A549 (cell line): ENCODE measurements around the gene TEX264.

Source experiments
- POLR2A ChIP-seq: IDR thresholded peaks from 2 replicates; pipeline ENCODE4 v1.6.1; 2012; ENCODE audit warnings: mild to moderate bottlenecking, low read length
- RFX5 ChIP-seq: fragments of 450-650 bp; IDR thresholded peaks from 2 replicates; pipeline ENCODE4 v1.7.1; 2014; ENCODE audit warnings: antibody characterized with exemption, mild to moderate bottlenecking, moderate library complexity
- TF ChIP-seq, protein P1 (sequence below): fragments of >200 bp; sonication (Bioruptor Twin); formaldehyde crosslinking; IDR thresholded peaks from 3 replicates; pipeline ENCODE4 v1.5.1; 2016
- TF ChIP-seq, protein P2 (sequence below): fragments of 250-450 bp; sonication (Bioruptor Pico); IDR thresholded peaks from 2 replicates; pipeline ENCODE4 v1.5.0; 2020; ENCODE audit warnings: low read depth, mild to moderate bottlenecking, moderate library complexity

DNA sequence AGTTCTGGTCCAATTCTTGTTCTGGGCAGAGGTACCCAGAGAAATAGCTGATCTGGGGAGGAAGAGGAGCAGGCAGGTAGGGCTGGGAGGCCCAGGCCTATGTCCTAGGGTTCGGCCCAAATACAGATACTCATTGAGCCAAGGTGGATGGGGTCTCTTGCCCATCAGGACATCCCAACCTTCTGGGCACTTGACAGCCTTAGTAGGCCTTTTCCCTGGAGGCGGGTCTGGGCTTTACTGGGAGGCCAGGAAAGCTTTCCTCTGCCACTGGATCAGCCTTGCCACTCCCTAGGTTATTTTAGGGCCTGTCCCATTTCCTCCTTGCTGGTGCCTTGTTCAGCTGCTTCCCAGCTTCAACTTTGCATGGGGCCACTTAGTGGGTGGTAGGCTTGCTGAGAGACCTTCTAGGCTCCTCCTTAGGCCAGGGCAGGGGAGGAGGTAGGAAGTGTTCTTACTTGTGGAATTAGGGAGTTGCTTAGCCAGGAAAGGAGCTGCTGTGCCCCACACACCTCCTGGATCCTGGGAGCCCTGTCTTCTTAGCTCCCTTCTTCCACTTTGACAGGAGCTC, 9.7 kb downstream of the TEX264 start:
- TF ChIP-seq, protein P1, sequence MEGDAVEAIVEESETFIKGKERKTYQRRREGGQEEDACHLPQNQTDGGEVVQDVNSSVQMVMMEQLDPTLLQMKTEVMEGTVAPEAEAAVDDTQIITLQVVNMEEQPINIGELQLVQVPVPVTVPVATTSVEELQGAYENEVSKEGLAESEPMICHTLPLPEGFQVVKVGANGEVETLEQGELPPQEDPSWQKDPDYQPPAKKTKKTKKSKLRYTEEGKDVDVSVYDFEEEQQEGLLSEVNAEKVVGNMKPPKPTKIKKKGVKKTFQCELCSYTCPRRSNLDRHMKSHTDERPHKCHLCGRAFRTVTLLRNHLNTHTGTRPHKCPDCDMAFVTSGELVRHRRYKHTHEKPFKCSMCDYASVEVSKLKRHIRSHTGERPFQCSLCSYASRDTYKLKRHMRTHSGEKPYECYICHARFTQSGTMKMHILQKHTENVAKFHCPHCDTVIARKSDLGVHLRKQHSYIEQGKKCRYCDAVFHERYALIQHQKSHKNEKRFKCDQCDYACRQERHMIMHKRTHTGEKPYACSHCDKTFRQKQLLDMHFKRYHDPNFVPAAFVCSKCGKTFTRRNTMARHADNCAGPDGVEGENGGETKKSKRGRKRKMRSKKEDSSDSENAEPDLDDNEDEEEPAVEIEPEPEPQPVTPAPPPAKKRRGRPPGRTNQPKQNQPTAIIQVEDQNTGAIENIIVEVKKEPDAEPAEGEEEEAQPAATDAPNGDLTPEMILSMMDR: no peak
- TF ChIP-seq POLR2A (no peak), RFX5 (no peak)
- TF ChIP-seq, protein P2, sequence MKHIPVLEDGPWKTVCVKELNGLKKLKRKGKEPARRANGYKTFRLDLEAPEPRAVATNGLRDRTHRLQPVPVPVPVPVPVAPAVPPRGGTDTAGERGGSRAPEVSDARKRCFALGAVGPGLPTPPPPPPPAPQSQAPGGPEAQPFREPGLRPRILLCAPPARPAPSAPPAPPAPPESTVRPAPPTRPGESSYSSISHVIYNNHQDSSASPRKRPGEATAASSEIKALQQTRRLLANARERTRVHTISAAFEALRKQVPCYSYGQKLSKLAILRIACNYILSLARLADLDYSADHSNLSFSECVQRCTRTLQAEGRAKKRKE (CRISPR knock-in tag): no peak
